SU-DHL-6 (cell line): ENCODE data around the gene AMN.

Experiments used
- H2AFZ ChIP-seq: fragments of 200-600 bp; sonication (generic); 2 replicates; pipeline ENCODE4 v1.6.1; 2014; ENCODE audit warnings: low read depth, mild to moderate bottlenecking, moderate library complexity, mixed read lengths, antibody characterized with exemption, low read length; ENCODE audit not compliant: severe bottlenecking
- H3F3A ChIP-seq: fragments of 200-600 bp; shearing (Covaris generic); 2 replicates; pipeline ENCODE4 v1.6.0; 2016; ENCODE audit warnings: antibody characterized with exemption, mild to moderate bottlenecking; ENCODE audit not compliant: insufficient read depth
- H3K27ac ChIP-seq: fragments of 200-600 bp; sonication (generic); 2 replicates; pipeline ENCODE4 v1.5.1; 2016; ENCODE audit warnings: low read depth, mild to moderate bottlenecking, low read length, moderate library complexity, mixed read lengths
- H3K27me3 ChIP-seq: fragments of 200-600 bp; sonication (generic), shearing (Covaris generic); 2 replicates; pipeline ENCODE4 v1.6.0; 2014; ENCODE audit warnings: mild to moderate bottlenecking, low read length
- H3K36me3 ChIP-seq: fragments of 200-600 bp; sonication (generic); 2 replicates; pipeline ENCODE4 v1.6.1; 2014; ENCODE audit warnings: mild to moderate bottlenecking, low read length, mixed read lengths
- H3K4me2 ChIP-seq: fragments of 300-600, 200-600 bp; shearing (Covaris generic), sonication (generic); 2 replicates; pipeline ENCODE4 v1.6.0; 2014; ENCODE audit warnings: low read length, low read depth, mild to moderate bottlenecking; ENCODE audit not compliant: poor library complexity, severe bottlenecking
- H3K4me3 ChIP-seq: fragments of 200-600 bp; sonication (generic); 2 replicates; pipeline ENCODE4 v1.5.1; 2014; ENCODE audit warnings: antibody characterized with exemption, low read length, mild to moderate bottlenecking, mixed read lengths; ENCODE audit not compliant: insufficient read depth, poor library complexity, severe bottlenecking
- H3K79me2 ChIP-seq: fragments of 200-600 bp; sonication (generic); 2 replicates; pipeline ENCODE4 v1.6.1; 2014; ENCODE audit warnings: mild to moderate bottlenecking, low read length, moderate library complexity; ENCODE audit not compliant: insufficient read depth
- H3K9ac ChIP-seq: fragments of 200-600 bp; sonication (generic); 2 replicates; pipeline ENCODE4 v1.7.0; 2014; ENCODE audit warnings: mild to moderate bottlenecking, low read length
- H3K9me2 ChIP-seq: fragments of 200-600 bp; sonication (generic); replicated peaks from 2 replicates; pipeline ENCODE4 v1.6.1; 2014; ENCODE audit warnings: low read length; ENCODE audit not compliant: insufficient read depth
- H3K9me3 ChIP-seq: fragments of 200-600 bp; sonication (generic); 2 replicates; pipeline ENCODE4 v1.6.1; 2014; ENCODE audit warnings: low read length, mixed read lengths; ENCODE audit not compliant: insufficient read depth
- H4K20me1 ChIP-seq: fragments of 200-600 bp; sonication (generic); 2 replicates; pipeline ENCODE4 v1.6.1; 2014; ENCODE audit warnings: low read depth, mild to moderate bottlenecking, antibody characterized with exemption, low read length, moderate library complexity, mixed read lengths
- CTCF ChIP-seq: fragments of 200-600 bp; sonication (generic); IDR thresholded peaks from one replicate; pipeline ENCODE4 v1.5.1; 2017; ENCODE audit warnings: antibody characterized with exemption, mild to moderate bottlenecking, low read length, moderate library complexity; ENCODE audit not compliant: insufficient read depth, poor library complexity, severe bottlenecking
- EZH2phosphoT487 ChIP-seq: fragments of 200-600 bp; sonication (generic), shearing (Covaris generic); conservative IDR thresholded peaks from 2 replicates; pipeline ENCODE4 v1.6.1; 2018; ENCODE audit warnings: mild to moderate bottlenecking, antibody characterized with exemption, low read length, moderate library complexity, mixed read lengths

The AMN gene

DNA sequence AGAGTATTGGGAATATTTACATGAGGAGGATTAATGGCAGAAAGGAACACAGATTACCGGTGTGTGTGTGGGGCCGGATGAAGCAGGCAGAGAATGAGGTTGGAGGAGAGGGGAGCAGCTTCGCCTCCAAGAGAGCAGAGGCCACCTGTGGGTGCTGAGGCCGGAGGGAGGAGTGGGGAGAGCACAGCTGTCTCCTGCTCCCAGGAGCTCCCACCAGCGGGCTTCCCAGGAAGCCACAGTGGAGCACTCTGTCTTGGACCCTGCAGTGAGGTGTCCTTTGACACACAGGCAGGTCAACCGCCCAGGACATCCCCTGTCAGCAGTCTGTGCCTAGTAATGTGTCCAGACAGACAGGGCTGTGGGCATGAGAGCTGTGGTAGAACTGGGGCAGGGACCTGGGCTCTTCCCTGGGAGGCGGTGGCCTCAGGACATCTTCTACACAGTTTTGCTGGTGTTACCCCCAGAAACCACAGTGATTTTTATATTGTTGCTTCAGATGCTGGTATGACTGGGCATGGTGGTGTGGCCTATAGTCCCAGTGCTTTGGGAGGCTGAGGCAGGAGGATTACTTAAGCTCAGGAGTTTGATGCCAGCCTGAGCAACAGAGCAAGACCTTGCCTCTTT lies 18.5 kb upstream of the AMN start:
- H3K9ac ChIP-seq: no peak overlapping the region
- H3K9me2 ChIP-seq: no peaks in the 10 kb centered on the region
- no peak overlapping the region for H2AFZ ChIP-seq
- no peaks in the 10 kb centered on the region for H4K20me1 ChIP-seq
- H3K27ac ChIP-seq: no peak overlapping the region
- no peak overlapping the region for H3K4me3 ChIP-seq
- H3K79me2 ChIP-seq: no peaks in the 10 kb centered on the region
- no peaks in the 10 kb centered on the region for H3K9me3 ChIP-seq
- no peaks in the 10 kb centered on the region for H3K36me3 ChIP-seq
- peaks cover 8% of the 10 kb centered on the region for H3F3A ChIP-seq
- TF ChIP-seq EZH2phosphoT487: no peak
- TF ChIP-seq CTCF: no peak
- no peak overlapping the region for H3K4me2 ChIP-seq
- no peaks in the 10 kb centered on the region for H3K27me3 ChIP-seq

GRCh38 chr14:102905116-102906108 lies 17.1 kb upstream of the AMN start:
- H3K79me2 ChIP-seq: no peaks in the 10 kb centered on the region
- H3K9me3 ChIP-seq: no peaks in the 10 kb centered on the region
- no peak overlapping the region for H2AFZ ChIP-seq
- no peaks in the 10 kb centered on the region for H3K36me3 ChIP-seq
- no peaks in the 10 kb centered on the region for H4K20me1 ChIP-seq
- H3K4me3 ChIP-seq: no peak overlapping the region
- no peak overlapping the region for H3K9ac ChIP-seq
- H3K27me3 ChIP-seq: no peaks in the 10 kb centered on the region
- H3K9me2 ChIP-seq: no peaks in the 10 kb centered on the region
- H3K4me2 ChIP-seq: no peak overlapping the region
- TF ChIP-seq CTCF (no peak), EZH2phosphoT487 (no peak)
- H3F3A ChIP-seq: peaks cover 8% of the 10 kb centered on the region
- H3K27ac ChIP-seq: no peak overlapping the region

- Histone ChIP-seq H3K9ac (no peak overlapping the region), H3K27me3 (no peaks in the 10 kb centered on the region), H3K27ac (no peak overlapping the region), H3K4me3 (no peak overlapping the region), H2AFZ (no peak overlapping the region), H3K36me3 (no peaks in the 10 kb centered on the region), H3K4me2 (no peak overlapping the region), H3K9me3 (no peaks in the 10 kb centered on the region), H3K9me2 (no peaks in the 10 kb centered on the region), H3K79me2 (no peaks in the 10 kb centered on the region), H4K20me1 (no peaks in the 10 kb centered on the region), H3F3A (0 out of 2 replicates have a peak, but pooled peaks cover 2% of the 10 kb centered on the region)
- no peak for TF ChIP-seq EZH2phosphoT487
- no peak for TF ChIP-seq CTCF
Observed at GRCh38 chr14:102906616-102907302, 15.7 kb upstream of the AMN start.
